Measurements from ENCODE around the gene ADH1B.

ADH1B gene

DNA sequence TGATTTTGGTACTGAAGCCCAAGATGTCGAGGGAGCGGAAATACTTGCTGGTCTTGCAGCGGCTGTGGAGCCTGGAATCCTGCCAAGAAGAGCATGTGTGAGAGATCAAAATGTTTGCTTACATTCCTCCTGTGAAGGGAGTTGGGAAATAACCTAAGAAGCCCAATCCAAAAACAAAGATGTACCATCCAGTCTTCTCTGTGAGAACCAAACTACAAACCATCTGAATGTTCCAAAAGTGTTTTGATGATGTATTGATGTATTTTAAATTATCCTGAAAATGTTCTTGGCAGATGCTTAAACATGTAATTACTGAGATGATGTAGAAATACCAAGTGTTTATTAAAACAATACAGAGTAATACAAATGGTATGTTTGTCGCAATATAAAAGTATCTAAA is 20.3 kb downstream of the ADH1B start:
- Mint-ChIP-seq H3K27ac (no peak overlapping the region), H3K27me3 (no peaks in the 10 kb centered on the region), H3K36me3 (no peaks in the 10 kb centered on the region), H3K4me3 (no peak overlapping the region), H3K4me1 (no peaks in the 10 kb centered on the region), H3K9me3 (peaks cover 16% of the 10 kb centered on the region)
- no peak for ATAC-seq

DNA sequence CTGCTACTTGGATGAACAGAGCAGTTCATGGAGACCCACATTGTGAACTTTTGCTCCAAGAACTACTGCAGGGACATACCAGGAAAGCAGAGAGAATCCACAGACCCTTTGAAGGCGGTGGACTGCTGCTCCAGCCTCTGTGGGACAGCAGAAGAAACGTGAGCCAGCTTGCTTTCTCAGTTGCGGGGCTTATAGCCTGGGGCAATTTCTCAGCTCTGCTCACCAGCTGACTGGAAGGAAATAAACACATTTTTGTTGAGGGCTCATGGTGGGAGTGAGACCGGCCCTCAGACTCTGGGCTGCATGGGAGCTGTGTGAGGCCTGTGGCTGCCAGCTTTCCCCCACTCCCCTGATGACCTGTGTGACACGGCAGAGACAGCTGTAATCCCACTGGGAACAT is 27.8 kb downstream of the ADH1B start:
- Mint-ChIP-seq H3K36me3 (no peaks in the 10 kb centered on the region), H3K27me3 (no peaks in the 10 kb centered on the region), H3K4me1 (no peaks in the 10 kb centered on the region), H3K9me3 (peaks cover 16% of the 10 kb centered on the region), H3K4me3 (no peak overlapping the region), H3K27ac (no peak overlapping the region)
- no peak for ATAC-seq

DNA sequence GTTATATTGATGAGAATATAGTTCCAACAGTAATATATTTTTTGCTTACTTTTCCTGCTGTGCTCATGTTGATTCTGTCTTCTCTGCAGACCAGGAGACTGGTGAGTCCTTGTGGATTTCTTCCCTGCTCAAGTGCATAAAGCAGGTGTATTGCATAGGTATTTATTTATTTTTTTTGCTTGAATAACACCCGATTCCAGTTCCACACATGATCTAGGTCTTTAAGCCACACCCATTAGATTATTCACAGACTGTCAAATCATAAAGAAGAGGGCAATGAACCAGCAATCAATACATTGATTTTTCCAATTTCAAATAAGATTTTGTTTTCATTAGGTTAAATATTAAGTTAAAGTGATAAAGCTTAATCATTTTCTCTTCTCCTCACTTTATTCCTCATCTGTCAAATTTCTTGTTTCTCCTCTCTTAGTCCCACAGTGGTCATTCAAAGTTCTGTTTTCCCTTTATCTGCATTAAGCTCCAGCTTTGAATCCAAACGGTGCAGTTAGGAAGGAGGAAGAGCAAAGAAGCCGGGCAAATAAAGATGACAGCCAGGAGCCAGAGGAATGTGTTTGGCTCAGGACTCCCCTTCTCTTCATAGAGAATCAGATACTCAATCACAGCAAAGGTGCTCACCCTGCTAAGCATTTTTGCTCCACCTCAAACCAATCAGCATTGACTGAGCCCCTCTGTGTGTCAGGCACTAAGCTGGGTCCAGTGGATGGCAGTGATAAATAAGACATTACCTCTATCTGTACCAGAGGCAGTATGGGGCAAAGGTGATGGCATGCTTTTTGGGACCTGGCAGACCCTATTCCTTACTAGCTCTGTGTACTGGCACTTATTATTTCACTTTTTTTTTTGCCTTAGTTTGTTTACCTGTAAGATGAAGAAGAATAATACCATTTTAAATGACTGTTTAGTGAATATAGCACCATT is 30.1 kb downstream of the ADH1B start, which contains the start of gene ADH1A:
ADH1A (minus strand) TSS at position 138 of the 939 bp plus-strand sequence; CDS start at position 67, 71 bp downstream.
- peaks cover 3% of the 10 kb centered on the region for H3K9me3 Mint-ChIP-seq
- H3K4me1 Mint-ChIP-seq: no peaks in the 10 kb centered on the region
- H3K4me3 Mint-ChIP-seq: no peak within 1 kb of the TSS
- H3K36me3 Mint-ChIP-seq: no peaks in the 10 kb centered on the region
- ATAC-seq: no peak
- H3K27me3 Mint-ChIP-seq: no peaks in the 10 kb centered on the region
- H3K27ac Mint-ChIP-seq: no peak within 1 kb of the TSS

DNA sequence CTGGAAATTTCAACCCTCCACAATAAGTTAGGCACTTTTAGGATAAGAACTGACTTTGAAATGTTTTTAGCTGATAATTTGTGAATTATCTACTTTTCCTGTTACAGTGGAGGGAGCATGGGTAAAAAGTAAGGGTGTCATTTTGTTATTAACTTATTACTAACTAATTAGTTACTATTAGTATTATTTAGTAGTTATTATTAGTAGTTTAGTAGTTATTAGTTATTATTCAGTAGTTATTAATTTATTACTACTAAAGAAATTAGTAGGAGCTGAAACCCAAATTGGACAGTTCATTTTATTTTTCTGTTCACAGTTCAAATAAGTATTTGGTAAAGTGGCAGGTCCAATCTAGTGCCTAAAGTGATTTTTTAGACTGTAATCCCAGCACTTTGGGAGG is 35.8 kb downstream of the ADH1B start:
- Mint-ChIP-seq H3K27ac (no peak overlapping the region), H3K27me3 (no peaks in the 10 kb centered on the region), H3K4me1 (no peaks in the 10 kb centered on the region), H3K9me3 (no peaks in the 10 kb centered on the region), H3K4me3 (no peak overlapping the region), H3K36me3 (no peaks in the 10 kb centered on the region)
- ATAC-seq: no peak

DNA sequence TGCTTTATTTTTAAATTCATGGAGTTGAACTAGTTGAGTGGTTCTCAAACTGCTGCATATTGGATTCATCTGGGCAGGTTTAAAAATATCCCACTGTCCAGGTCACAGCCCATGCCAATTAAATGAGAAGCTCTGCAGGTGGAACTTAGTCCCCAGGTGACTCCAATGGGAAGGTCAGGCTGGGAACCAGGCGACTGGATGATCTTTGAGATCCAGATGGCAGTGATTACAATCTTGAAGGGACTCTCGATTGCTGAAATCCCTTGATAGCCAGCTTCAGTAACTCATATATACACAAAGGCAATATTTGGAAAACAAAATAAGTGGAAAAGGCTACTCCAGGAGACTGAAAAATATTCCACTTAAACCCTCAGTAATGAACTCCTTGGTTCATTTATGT is 38.5 kb downstream of the ADH1B start:
- H3K4me3 Mint-ChIP-seq: no peak overlapping the region
- no peaks in the 10 kb centered on the region for H3K27me3 Mint-ChIP-seq
- no peak overlapping the region for H3K27ac Mint-ChIP-seq
- H3K36me3 Mint-ChIP-seq: no peaks in the 10 kb centered on the region
- no peaks in the 10 kb centered on the region for H3K4me1 Mint-ChIP-seq
- H3K9me3 Mint-ChIP-seq: no peaks in the 10 kb centered on the region
- ATAC-seq: no peak

DNA sequence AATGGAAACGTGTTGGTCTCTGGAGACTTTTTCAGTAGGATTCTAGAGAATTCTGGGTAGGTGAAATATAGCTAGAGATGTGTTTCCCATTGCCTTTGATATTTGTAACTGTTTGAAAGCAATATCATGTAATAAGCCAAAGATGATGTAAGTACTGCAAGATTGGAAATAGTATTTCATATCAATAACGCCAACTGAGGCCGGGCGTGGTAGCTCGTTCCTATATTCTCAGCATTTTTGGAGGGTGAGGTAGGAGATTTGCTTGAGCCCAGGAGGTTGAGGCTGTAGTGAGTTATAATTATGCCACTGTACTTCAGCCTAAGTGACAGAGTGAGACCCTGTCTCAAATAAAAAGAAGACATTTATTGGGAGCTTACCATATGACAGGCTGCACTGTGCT is 39.9 kb downstream of the ADH1B start:
- no peak overlapping the region for H3K27ac Mint-ChIP-seq
- no peaks in the 10 kb centered on the region for H3K4me1 Mint-ChIP-seq
- H3K36me3 Mint-ChIP-seq: no peaks in the 10 kb centered on the region
- H3K4me3 Mint-ChIP-seq: no peak overlapping the region
- H3K9me3 Mint-ChIP-seq: no peaks in the 10 kb centered on the region
- no peaks in the 10 kb centered on the region for H3K27me3 Mint-ChIP-seq
- no peak for ATAC-seq

DNA sequence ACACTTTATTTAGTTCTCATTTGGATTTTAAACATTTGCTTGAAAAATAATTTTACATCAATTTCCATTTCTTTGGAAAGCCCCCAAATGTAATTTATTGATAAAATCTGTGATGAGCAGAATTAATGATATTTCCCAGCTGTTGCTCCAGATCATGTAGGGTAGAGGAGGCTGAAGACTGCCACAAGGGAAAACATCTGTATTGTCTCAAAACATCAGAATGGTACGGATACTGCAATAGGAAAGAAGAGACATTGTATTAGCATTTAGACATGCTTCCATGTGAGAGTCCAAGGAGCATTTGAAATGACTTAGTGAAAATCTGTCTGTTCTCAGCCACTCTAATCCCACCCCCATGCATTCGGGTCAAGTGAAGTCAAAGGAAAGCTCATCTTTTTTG is 44.8 kb downstream of the ADH1B start:
- H3K27me3 Mint-ChIP-seq: no peaks in the 10 kb centered on the region
- H3K4me1 Mint-ChIP-seq: no peaks in the 10 kb centered on the region
- H3K27ac Mint-ChIP-seq: no peak overlapping the region
- H3K9me3 Mint-ChIP-seq: no peaks in the 10 kb centered on the region
- no peak for ATAC-seq
- no peak overlapping the region for H3K4me3 Mint-ChIP-seq
- no peaks in the 10 kb centered on the region for H3K36me3 Mint-ChIP-seq

DNA sequence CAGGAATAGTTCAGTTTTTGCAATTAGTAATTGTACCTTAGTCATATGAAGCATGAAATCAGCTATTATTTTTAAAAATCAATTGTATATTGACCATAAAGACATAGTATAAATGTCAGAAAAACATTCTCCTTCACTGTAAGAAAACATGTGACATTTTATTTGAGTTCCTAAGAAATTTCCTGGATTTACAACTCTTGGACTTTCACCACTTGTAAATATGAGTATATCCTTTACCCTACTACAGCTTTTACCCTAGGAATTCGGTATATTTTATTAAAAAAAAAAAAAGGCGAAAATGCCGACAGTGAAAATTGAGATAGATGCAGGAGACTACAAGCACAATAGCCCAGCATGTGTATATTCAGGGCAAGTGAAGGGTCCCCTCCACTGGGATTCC is 45.3 kb downstream of the ADH1B start:
- no peak overlapping the region for H3K4me3 Mint-ChIP-seq

DNA sequence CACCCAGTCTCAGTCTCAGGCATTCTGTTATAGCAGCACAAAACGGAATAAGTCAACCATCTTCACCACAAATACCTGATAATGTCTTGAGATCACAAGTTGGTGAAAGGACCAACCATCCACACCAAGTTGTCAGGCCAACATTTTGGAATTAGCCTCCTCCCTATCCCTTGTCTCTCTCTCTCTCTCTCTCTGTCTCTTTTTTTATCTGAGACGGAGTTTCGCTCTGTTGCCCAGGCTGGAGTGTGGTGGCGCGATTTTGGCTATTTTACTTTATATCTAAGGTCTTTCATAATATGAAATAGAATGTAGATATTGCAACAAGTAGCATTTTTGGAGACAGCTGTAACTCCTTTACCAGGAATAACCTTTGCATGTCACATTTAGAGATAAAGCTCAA is 46.2 kb downstream of the ADH1B start:
- H3K27me3 Mint-ChIP-seq: no peaks in the 10 kb centered on the region
- H3K27ac Mint-ChIP-seq: no peak overlapping the region
- H3K4me3 Mint-ChIP-seq: no peak overlapping the region
- no peaks in the 10 kb centered on the region for H3K4me1 Mint-ChIP-seq
- H3K9me3 Mint-ChIP-seq: no peaks in the 10 kb centered on the region
- no peak for ATAC-seq
- H3K36me3 Mint-ChIP-seq: no peaks in the 10 kb centered on the region

More for the DNA sequence above, 45.3 kb downstream of the ADH1B start:
- H3K27me3 Mint-ChIP-seq: no peaks in the 10 kb centered on the region
- no peak for ATAC-seq
- H3K9me3 Mint-ChIP-seq: no peaks in the 10 kb centered on the region
- no peak overlapping the region for H3K27ac Mint-ChIP-seq
- H3K4me1 Mint-ChIP-seq: no peaks in the 10 kb centered on the region
- no peaks in the 10 kb centered on the region for H3K36me3 Mint-ChIP-seq

DNA sequence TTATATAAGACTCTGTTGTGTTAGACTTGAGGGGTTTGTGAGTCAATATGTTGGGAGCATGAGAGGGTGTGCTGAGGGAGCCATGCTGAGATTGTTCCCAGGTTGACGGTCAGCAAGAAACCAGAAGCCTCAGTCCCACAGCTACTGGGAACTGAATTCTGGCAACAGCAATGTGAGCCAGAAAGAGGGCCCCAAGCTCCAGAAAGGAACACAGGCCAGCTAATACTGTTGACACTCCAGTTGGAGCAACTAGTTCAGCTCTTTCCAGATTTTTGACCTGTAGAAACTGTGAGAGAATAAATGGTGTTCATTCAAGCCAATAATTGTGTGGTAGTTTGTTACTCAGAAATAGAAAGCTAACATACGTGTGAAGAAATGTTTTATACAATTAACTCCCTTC is 47.5 kb downstream of the ADH1B start:
- no peaks in the 10 kb centered on the region for H3K27me3 Mint-ChIP-seq
- no peaks in the 10 kb centered on the region for H3K9me3 Mint-ChIP-seq
- H3K27ac Mint-ChIP-seq: no peak overlapping the region
- no peaks in the 10 kb centered on the region for H3K4me1 Mint-ChIP-seq
- no peak for ATAC-seq
- no peak overlapping the region for H3K4me3 Mint-ChIP-seq
- no peaks in the 10 kb centered on the region for H3K36me3 Mint-ChIP-seq

DNA sequence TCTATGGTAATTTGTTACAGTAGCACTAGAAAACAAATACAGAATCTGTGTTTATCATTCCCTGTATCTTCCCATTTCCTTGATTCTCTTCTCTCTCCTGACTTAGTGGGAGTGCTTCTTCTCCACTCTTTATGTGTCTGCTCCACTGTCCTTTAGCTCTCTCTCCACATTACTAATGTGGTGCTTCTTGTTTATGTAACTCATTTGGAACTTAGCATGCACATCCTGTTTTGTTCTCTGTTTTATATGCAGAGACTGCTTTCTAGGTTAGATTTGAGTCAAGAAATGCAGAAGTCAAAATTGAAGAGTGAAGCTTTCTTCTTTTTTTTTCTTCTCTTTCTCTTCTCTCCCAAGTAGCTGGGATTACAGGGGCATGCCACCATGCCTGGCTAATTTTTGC is 56.3 kb downstream of the ADH1B start:
- Mint-ChIP-seq H3K9me3 (peaks cover 10% of the 10 kb centered on the region), H3K4me3 (no peak overlapping the region), H3K27ac (no peak overlapping the region), H3K4me1 (no peaks in the 10 kb centered on the region), H3K27me3 (peaks cover 10% of the 10 kb centered on the region), H3K36me3 (peaks cover 5% of the 10 kb centered on the region)
- ATAC-seq: no peak
